ENCODE data around the gene ZNF148.

DNA sequence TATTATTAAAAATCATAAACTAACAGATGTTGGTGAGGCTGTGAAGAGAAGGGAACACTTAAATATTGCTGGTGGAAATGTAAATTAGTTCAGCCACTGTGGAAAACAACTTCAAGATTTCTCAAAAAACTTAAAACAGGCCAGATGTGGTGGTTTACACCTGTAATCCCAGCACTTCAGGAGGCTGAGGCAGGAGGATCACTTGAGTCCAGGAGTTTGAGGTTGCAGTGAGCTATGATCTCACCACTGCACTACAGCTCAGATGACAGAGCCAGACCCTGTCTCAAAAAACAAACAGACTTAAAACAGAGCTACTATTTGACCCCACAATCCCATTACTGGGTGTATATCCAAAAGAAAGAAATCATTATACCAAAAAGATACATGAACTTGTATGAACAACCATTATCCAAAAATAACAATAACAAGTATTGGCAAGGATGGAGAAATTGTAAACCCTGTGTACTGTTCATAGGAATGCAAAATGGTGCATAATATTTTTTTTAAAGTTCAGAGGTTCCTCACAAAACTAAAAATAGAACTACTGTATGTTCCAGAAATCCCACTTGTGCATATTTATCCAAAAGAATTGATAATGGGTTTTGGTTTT is 25.5 kb downstream of the ZNF148 start:
- TF ChIP-seq, protein P1, sequence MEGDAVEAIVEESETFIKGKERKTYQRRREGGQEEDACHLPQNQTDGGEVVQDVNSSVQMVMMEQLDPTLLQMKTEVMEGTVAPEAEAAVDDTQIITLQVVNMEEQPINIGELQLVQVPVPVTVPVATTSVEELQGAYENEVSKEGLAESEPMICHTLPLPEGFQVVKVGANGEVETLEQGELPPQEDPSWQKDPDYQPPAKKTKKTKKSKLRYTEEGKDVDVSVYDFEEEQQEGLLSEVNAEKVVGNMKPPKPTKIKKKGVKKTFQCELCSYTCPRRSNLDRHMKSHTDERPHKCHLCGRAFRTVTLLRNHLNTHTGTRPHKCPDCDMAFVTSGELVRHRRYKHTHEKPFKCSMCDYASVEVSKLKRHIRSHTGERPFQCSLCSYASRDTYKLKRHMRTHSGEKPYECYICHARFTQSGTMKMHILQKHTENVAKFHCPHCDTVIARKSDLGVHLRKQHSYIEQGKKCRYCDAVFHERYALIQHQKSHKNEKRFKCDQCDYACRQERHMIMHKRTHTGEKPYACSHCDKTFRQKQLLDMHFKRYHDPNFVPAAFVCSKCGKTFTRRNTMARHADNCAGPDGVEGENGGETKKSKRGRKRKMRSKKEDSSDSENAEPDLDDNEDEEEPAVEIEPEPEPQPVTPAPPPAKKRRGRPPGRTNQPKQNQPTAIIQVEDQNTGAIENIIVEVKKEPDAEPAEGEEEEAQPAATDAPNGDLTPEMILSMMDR (IDR thresholded peaks at IDR 0.05) = no peak
- no peak for TF ChIP-seq POLR2A (IDR thresholded peaks at IDR 0.05)
- TF ChIP-seq POLR2AphosphoS5 (IDR thresholded peaks at IDR 0.05) = no peak
- no peak for TF ChIP-seq EP300 (IDR thresholded peaks at IDR 0.05)

Measured in sigmoid colon (tissue), 4 donors.